Kidney capillary endothelial cell (primary cell): Measurements from ENCODE around the gene CHERP.
"Not testable (repeated sequence)": the region's sequence is repeated elsewhere in the genome, so short reads cannot be mapped to it uniquely, and the experiment has no call there.

ENCODE experiments used
- DNase-seq: peaks from one replicate; pipeline ENCODE4 v3.0.0-alpha.2; 2018; ENCODE audit warnings: low spot score

The CHERP gene

DNA sequence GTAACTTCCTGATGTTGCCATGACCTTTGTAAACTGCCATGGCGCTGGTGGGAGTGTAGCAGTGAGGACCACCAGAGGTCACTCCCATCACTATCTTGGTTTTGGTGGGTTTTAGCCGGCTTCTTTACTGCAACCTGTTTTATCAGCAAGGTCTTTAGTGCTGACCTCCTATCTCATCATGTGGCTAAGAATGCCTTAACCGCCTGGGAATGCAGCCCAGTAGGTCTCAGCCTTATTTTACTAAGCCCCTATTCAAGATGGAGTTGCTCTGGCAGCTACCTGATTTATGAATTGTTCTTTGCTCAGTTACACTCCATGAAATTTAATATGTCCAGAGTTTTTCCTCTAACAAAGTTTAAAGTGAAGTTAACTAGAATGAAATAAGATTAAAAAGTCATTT lies 65.8 kb downstream of the CHERP start:
- no peak for DNase-seq

DNA sequence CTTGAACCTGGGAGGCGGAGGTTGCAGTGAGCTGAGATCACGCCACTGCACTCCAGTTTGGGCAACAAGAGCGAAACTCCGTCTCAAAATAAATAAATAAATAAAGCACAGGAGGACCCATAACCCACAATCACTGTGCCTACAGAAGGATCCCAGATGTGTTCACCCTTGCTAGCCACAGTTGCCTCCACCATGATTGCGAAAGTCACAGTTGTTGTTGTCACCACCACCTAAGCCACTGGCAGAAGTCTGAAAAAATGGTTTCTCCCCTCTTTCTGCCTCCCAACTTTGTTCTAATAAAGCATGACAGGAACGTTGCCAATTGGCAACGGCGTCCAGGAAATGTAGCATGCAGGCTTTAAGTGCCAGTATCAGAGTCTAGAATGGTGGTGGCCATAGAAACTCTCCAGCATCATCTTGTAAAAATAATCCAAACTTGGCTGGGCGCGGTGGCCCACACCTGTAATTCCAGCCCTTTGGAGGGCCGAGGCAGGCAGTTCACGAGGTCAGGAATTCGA lies 68.3 kb downstream of the CHERP start:
- DNase-seq = no peak

DNA sequence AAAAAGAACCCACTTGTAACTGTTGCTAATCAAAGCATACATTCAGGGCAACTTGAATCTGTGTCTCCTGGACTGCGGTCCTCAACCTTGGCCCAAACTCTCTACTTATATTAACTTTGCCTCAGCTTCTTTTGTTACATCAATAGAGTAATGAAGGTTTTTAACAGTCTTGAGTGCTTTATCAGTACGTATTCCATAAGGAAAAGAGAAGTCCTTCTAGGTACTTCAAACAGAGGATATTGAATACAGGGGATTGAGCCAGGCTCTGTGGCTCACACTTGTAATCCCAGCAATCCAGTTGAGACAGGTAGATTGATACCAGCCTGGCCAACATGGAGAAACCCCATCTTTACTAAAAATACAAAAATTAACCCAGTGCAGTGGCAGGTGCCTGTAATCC lies 69.2 kb downstream of the CHERP start:
- DNase-seq = no peak

DNA sequence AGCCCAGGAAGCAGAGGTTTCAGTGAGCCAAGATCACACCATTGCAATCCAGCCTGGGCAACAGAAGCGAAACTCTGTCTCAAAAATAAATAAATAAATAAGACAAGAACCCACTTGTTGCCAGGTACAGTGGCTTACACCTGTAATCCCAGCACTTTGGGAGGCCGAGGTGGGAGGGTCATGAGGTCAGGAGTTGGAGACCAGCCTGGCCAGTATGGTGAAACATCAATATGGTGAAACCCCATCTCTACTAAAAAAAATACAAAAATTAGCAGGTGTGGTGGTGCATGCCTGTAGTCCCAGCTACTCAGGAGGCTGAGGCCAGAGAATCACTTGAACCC lies 69.7 kb downstream of the CHERP start:
- not testable (repeated sequence) for DNase-seq

DNA sequence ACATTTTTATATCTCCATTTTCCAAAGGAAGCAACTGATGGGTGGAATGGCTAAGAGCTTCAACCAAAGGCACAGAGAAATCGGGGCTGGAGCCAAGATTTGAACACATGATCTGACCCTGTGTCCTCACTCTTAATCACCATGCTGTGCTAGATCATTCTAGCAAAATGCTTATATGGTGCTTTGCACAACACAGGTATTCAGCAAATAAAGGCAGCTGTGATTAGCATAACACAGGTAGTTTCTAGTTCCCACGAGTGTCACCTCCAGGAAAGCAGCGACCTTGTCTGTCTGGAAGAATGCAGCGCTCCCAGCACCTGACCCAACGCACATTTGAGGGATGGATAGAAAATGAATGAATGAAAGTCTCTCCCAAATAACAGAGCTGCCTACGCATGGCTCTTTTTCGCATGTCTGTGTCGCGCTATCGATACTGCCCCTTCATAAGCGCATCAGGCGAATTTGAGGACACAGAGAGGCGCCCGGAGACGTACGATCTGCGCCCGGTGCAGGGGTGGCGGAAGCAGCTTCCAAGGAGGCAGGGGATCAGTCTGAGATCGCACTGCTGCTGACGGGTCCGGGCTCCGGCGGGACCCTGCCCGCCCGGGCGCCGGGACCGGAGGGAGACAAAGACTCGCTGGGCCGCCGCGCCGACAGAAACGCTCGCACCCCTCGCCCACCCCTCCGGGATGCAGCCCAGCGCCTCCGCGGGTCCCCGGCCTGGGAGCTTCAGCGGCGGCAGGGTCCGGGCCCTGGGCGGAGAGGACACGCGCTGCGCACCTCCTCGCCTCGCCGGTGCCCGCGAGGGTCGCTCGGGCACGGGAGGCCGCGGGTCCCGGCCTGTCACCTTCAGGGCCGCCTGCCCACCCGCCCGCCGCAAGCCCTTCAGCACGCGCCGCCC lies 71.1 kb downstream of the CHERP start:
- DNase-seq = peak; percentile 26

DNA sequence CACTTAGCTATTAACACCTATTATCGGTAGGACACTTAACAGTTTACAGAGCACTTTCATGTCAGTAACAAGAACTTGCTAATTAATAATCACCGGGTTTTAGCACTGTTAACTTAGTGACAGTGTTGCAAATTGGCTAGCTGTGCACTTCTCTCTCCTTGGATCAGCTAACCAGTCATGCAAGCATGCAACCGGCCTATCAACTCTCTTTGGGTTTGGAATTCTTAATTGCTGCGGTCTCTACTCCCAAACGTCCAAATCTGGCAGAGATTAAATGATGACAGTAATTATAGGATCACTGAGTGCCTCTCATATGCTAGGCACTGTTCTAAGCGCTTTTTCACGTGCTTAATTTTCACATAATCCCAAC lies 71.7 kb downstream of the CHERP start:
- no peak for DNase-seq
